DMS53 treated with DMSO at 0.1 percent for 48 hours (cell line): ENCODE results near the gene PPP3R1.

Experiments
- DNase-seq: peaks from one replicate; lab custom pipeline; 2025; ENCODE audit not compliant: unreplicated experiment; lab: John Stamatoyannopoulos, UW

PPP3R1 gene

GRCh38 chr2:68252400-68253218 lies at the start of gene PPP3R1:
Gene PPP3R1 (minus strand): TSS chr2:68252532. CDS start chr2:68252127, 405 bp downstream.
- DNase-seq, result peak; percentile 85

- no peak for DNase-seq
Measured at GRCh38 chr2:68295516-68295915, 43.2 kb upstream of the PPP3R1 start.

- no peak for DNase-seq
Measured at GRCh38 chr2:68294913-68295312, 42.6 kb upstream of the PPP3R1 start.

- DNase-seq, result no peak
Measured at GRCh38 chr2:68294187-68294586, 41.9 kb upstream of the PPP3R1 start.

- DNase-seq, result no peak
Measured at GRCh38 chr2:68293755-68294154, 41.4 kb upstream of the PPP3R1 start.

- DNase-seq, result no peak
Measured at GRCh38 chr2:68293024-68293423, 40.7 kb upstream of the PPP3R1 start.

- peak; percentile 48 for DNase-seq
Measured at GRCh38 chr2:68292108-68292710, 39.9 kb upstream of the PPP3R1 start.

GRCh38 chr2:68291314-68291713 lies 39.0 kb upstream of the PPP3R1 start:
- no peak for DNase-seq

- DNase-seq, result no peak
Measured at GRCh38 chr2:68290901-68291300, 38.6 kb upstream of the PPP3R1 start.

GRCh38 chr2:68287580-68288441 lies 35.5 kb upstream of the PPP3R1 start:
- DNase-seq, result no peak

GRCh38 chr2:68284896-68285295 lies 32.6 kb upstream of the PPP3R1 start:
- no peak for DNase-seq

GRCh38 chr2:68283419-68283812 lies 31.1 kb upstream of the PPP3R1 start:
- no peak for DNase-seq

GRCh38 chr2:68282811-68283418 lies 30.6 kb upstream of the PPP3R1 start:
- peak; percentile 40 for DNase-seq

- no peak for DNase-seq
Measured at GRCh38 chr2:68280796-68281195, 28.5 kb upstream of the PPP3R1 start.

GRCh38 chr2:68280348-68280747 lies 28.0 kb upstream of the PPP3R1 start:
- DNase-seq, result no peak

- peak; percentile 12 for DNase-seq
Measured at GRCh38 chr2:68279691-68280090, 27.4 kb upstream of the PPP3R1 start.

- no peak for DNase-seq
Measured at GRCh38 chr2:68278169-68278568, 25.8 kb upstream of the PPP3R1 start.

- no peak for DNase-seq
Measured at GRCh38 chr2:68274022-68274421, 21.7 kb upstream of the PPP3R1 start.

GRCh38 chr2:68272246-68272994 lies 20.1 kb upstream of the PPP3R1 start:
- DNase-seq, result no peak

- no peak for DNase-seq
Measured at GRCh38 chr2:68266655-68267054, 14.3 kb upstream of the PPP3R1 start.
